GM12865 (cell line): ENCODE data around the gene CYTH2.

ENCODE experiments used
- DNase-seq: peaks from one replicate; pipeline ENCODE4 v3.0.0; 2010; ENCODE audit warnings: low read depth
- H3K4me3 ChIP-seq: 2 replicates; pipeline ENCODE4 v1.5.1; 2011; ENCODE audit warnings: mild to moderate bottlenecking, low read depth, low read length, control low read depth
- TF ChIP-seq, protein P1 (sequence below): IDR thresholded peaks from 2 replicates; pipeline ENCODE4 v1.5.1; 2011; ENCODE audit warnings: low read length, control low read depth, low read depth, inconsistent platforms; ENCODE audit not compliant: insufficient read depth; ENCODE audit errors: missing control alignments

CYTH2 gene

DNA sequence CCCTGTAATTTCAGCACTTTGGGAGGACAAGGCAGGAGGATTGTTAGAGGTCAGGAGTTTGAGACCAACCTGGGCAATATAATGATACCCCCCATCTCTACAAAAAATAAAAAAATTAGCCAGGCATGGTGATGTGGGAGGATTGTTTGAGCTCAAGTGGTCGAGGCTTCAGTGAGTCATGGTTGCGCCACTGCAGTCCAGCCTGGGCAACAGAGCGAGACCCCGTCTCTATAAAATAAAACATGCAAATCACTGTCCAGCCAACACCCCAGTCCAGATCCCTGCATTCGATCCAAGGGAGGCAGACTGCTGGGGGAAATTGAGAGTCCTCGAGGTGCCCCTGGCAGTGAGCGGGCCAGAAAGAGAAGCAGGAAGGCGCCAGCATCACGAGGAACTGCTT, 7.0 kb downstream of the CYTH2 start:
- no peak overlapping the region for H3K4me3 ChIP-seq
- TF ChIP-seq, protein P1, sequence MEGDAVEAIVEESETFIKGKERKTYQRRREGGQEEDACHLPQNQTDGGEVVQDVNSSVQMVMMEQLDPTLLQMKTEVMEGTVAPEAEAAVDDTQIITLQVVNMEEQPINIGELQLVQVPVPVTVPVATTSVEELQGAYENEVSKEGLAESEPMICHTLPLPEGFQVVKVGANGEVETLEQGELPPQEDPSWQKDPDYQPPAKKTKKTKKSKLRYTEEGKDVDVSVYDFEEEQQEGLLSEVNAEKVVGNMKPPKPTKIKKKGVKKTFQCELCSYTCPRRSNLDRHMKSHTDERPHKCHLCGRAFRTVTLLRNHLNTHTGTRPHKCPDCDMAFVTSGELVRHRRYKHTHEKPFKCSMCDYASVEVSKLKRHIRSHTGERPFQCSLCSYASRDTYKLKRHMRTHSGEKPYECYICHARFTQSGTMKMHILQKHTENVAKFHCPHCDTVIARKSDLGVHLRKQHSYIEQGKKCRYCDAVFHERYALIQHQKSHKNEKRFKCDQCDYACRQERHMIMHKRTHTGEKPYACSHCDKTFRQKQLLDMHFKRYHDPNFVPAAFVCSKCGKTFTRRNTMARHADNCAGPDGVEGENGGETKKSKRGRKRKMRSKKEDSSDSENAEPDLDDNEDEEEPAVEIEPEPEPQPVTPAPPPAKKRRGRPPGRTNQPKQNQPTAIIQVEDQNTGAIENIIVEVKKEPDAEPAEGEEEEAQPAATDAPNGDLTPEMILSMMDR = no peak
- DNase-seq = no peak

DNA sequence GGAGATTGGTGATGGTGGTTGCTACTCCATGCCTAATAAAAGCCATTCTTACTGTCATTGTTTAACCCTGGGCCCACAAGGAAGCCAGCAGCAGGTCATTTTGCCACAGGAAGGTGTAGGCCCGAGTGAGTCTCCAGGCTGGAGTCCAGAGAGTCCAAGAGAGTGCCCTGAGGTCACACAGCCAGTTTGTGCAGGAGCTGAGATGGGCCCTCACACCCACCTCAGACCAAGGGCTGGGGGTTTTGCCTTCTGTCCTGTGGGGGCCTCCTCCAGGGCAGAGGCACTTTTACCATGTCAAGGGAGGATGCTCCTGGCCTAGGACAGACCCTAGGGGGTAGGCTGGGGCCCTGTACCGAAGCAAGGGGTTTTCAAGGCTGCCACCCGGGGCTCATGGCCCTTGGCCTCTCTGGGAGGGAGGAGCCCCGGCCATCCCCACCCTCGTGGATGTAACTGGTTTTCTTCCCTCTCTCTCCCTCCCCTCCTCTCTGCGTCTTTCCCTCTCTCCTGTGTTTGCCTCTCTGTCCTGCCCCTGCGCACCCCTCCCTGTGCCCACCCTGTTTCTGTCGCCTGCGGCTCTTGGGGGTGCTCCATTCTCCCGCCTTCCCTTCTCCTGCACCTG, 8.0 kb downstream of the CYTH2 start:
- no peak overlapping the region for H3K4me3 ChIP-seq
- no peak for DNase-seq
- TF ChIP-seq, protein P1 = no peak

DNA sequence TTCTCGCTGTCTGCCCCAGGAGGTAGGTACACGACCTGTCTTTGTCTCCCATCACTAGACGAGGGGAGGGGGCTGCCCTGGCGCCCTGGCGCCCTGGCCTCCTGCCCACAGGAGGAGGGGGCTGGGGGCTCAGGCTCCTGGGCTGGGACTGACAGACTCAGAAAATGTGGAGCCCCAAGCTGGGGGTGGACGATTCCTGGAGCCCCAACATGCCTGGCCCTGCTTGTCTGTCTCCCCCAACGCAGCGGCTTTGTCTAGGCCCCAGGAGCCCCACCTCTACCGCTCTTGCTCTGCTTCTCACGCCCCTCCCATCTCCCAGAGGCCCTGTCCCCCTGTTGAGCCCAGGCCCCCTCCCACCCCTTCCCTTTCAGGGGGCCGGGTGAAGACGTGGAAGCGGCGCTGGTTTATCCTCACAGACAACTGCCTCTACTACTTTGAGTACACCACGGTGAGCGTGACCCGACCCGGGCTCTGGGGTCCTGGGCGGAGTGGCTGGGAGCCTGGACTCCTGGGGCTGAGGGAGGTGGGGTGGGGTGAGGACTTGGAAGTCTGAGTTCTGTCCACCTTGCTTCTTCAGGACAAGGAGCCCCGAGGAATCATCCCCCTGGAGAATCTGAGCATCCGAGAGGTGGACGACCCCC, 8.6 kb downstream of the CYTH2 start:
- no peak for DNase-seq
- H3K4me3 ChIP-seq = no peak overlapping the region
- TF ChIP-seq, protein P1 = no peak

DNA sequence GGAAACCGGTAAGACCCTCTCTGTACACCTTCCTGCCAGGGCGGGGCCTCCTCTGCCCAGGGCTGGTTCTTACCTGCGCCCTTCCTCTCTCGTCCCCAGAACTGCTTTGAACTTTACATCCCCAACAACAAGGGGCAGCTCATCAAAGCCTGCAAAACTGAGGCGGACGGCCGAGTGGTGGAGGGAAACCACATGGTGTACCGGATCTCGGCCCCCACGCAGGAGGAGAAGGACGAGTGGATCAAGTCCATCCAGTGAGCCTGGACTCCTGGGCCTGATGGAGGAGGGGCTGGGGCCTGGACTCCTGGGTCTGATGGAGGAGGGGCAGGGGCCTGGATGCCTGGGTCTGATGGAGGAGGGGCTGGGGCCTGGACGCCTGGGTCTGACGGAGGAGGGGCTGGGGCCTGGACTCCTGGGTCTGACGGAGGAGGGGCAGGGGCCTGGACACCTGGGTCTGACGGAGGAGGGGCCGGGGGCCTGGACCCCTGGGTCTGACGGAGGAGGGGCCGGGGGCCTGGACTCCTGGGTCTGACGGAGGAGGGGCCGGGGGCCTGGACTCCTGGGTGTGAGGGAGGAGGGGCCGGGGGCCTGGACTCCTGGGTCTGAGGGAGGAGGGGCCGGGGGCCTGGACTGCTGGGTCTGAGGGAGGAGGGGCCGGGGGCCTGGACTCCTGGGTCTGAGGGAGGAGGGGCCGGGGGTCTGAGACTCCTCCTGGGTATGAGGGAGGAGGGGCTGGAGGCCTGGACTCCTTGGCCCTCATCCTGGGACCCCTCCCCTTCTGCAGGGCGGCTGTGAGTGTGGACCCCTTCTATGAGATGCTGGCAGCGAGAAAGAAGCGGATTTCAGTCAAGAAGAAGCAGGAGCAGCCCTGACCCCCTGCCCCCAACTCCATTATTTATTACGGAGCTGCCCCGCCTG, 9.4 kb downstream of the CYTH2 start:
- no peak for DNase-seq
- no peak overlapping the region for H3K4me3 ChIP-seq
- TF ChIP-seq, protein P1 = no peak

DNA sequence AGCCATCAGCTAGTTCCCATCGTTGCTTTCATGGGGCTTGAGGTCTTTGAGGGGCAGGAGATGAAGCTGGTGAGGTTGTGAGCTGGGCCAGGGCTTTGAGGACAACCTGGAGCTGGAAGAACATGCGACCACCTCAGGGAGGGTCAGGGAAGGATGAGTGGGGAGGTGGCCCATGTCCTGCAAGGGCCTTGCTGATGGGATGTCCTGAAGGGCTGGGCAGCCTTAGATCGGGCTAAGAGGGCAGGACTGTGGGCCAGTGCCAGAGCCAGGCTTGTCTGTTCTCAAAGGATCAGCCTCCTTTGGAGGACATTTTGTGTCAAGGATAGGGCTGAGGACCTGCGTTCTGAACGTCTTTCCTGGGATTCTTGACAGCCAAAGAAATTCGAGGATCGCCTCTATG, 10.5 kb downstream of the CYTH2 start:
- DNase-seq = no peak
- H3K4me3 ChIP-seq = no peak overlapping the region
- TF ChIP-seq, protein P1 = no peak

DNA sequence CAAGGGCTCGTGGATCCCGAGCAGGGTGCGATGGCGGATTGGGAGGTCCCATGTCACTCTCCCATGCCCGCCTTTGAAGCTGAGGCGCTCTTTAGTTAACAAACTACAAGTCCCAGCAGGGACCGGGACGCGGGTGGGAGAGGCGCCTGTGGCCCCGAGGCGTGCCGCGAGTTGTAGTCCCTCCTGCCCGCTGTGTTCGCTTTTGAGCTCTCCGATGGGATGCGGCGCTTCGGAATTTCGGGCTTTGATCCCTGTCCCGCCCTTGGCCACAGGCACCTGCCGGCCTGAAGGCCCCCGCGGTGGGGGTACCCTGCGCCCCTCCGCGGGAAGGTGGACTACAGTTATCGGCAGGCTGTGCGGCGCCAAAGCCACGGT, 11.0 kb downstream of the CYTH2 start:
- TF ChIP-seq, protein P1 = no peak
- peak overlapping the region; percentile 54 for H3K4me3 ChIP-seq
- no peak for DNase-seq
